ENCODE results near the gene GPRIN2.
"Not testable (repeated sequence)": the region's sequence is repeated elsewhere in the genome, so short reads cannot be mapped to it uniquely, and the experiment has no call there.

GRCh38 chr10:46589589-46589988 lies 33.1 kb upstream of the GPRIN2 start:
- TF ChIP-seq, protein P1, sequence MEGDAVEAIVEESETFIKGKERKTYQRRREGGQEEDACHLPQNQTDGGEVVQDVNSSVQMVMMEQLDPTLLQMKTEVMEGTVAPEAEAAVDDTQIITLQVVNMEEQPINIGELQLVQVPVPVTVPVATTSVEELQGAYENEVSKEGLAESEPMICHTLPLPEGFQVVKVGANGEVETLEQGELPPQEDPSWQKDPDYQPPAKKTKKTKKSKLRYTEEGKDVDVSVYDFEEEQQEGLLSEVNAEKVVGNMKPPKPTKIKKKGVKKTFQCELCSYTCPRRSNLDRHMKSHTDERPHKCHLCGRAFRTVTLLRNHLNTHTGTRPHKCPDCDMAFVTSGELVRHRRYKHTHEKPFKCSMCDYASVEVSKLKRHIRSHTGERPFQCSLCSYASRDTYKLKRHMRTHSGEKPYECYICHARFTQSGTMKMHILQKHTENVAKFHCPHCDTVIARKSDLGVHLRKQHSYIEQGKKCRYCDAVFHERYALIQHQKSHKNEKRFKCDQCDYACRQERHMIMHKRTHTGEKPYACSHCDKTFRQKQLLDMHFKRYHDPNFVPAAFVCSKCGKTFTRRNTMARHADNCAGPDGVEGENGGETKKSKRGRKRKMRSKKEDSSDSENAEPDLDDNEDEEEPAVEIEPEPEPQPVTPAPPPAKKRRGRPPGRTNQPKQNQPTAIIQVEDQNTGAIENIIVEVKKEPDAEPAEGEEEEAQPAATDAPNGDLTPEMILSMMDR (conservative IDR thresholded peaks at IDR 0.05; ENCODE audit: low read depth, low read length): not testable (repeated sequence)
- TF ChIP-seq EZH2 (IDR thresholded peaks at IDR 0.05; ENCODE audit: low read length, unreplicated experiment); EZH2phosphoT487 (IDR thresholded peaks at IDR 0.05; ENCODE audit: borderline replicate concordance, low read length): not testable (repeated sequence)

Measured in PC-3 (cell line).